Measurements from ENCODE around the gene CACNA1B.
A peak's percentile ranks its signal among the peaks of the same experiment; 100 is the strongest.

Gene CACNA1B

GRCh38 chr9:138051586-138052321 is 174.2 kb downstream of the CACNA1B start:
- no peak overlapping the region for H2AK5ac ChIP-seq (ENCODE audit: low read depth, low read length)
- H3K9me3 ChIP-seq (replicated peaks in 1 of 2; ENCODE audit: control insufficient read depth in 2 of 2, insufficient read depth in 1 of 2, low read depth in 1 of 2, low read length in 2 of 2): peaks cover 0 to 4% of the 10 kb centered on the region in 2 donors
- no CpG with 5 or more reads among the region's 15 CpGs for WGBS, 2 donors (ENCODE audit: extremely low coverage in 2 of 2, insufficient read length in 2 of 2, insufficient replicate concordance in 1 of 2)
- H3K4ac ChIP-seq (ENCODE audit: low read length): no peak overlapping the region
- no peak overlapping the region for H2BK120ac ChIP-seq (ENCODE audit: low read depth, low read length)
- H2BK15ac ChIP-seq (ENCODE audit: low read length): no peak overlapping the region
- H2AFZ ChIP-seq (ENCODE audit: low read length): peak overlapping the region; percentile 51
- no peak overlapping the region for H4K8ac ChIP-seq (ENCODE audit: low read depth, low read length)
- H3K27ac ChIP-seq (replicated peaks; ENCODE audit: low read length): no peak overlapping the region
- H3K79me1 ChIP-seq (ENCODE audit: low read depth, low read length): no peaks in the 10 kb centered on the region
- H3K18ac ChIP-seq (ENCODE audit: low read length): no peak overlapping the region
- H3K4me2 ChIP-seq (ENCODE audit: insufficient read depth, low read length, poor library complexity, severe bottlenecking): no peak overlapping the region
- no peak overlapping the region for H2BK5ac ChIP-seq (ENCODE audit: low read length)
- peaks cover 0 to 3% of the 10 kb centered on the region in 2 donors for H3K4me1 ChIP-seq (ENCODE audit: control insufficient read depth in 2 of 2, insufficient read depth in 1 of 2, low read depth in 1 of 2, low read length in 2 of 2)
- DNase-seq (ENCODE audit: low spot score): no peak
- peak overlapping the region; percentile 50 for H3K9ac ChIP-seq (ENCODE audit: low read depth, low read length, poor library complexity)
- H2BK12ac ChIP-seq (ENCODE audit: low read length): no peak overlapping the region
- peak overlapping the region; percentile 41 for H3K14ac ChIP-seq (ENCODE audit: low read length)
- H3K23ac ChIP-seq (ENCODE audit: low read depth, low read length, poor library complexity): peak overlapping the region; percentile 61
- H3K4me3 ChIP-seq (ENCODE audit: low read length in 2 of 2): no peak overlapping the region
- no peaks in the 10 kb centered on the region for H3K27me3 ChIP-seq (ENCODE audit: control insufficient read depth in 3 of 3, insufficient read depth in 3 of 3, low read depth in 1 of 3, low read length in 3 of 3)
- H3K36me3 ChIP-seq (replicated peaks in 1 of 2; ENCODE audit: control insufficient read depth in 2 of 2, insufficient read depth in 2 of 2, low read length in 2 of 2): no peaks in the 10 kb centered on the region
- no peak overlapping the region for H4K91ac ChIP-seq (ENCODE audit: low read depth, low read length, poor library complexity)

DNA sequence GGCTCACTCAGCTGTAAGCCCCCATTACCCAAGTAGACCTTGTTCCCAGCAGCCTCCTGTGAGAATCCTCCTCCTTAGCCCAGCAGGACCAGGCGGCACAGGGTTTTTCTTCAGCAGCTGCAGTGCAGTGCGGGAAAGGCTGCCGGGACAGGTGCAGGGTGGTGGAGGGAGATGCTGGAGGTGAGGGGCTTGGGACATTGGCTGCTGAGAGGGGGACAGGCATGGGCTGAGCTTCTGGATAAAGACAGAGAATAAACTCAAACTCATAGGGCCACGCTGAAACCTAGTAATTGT is 174.7 kb downstream of the CACNA1B start:
- peaks cover 0 to 3% of the 10 kb centered on the region in 2 donors for H3K4me1 ChIP-seq (ENCODE audit: control insufficient read depth in 2 of 2, insufficient read depth in 1 of 2, low read depth in 1 of 2, low read length in 2 of 2)
- H3K36me3 ChIP-seq (replicated peaks in 1 of 2; ENCODE audit: control insufficient read depth in 2 of 2, insufficient read depth in 2 of 2, low read length in 2 of 2): no peaks in the 10 kb centered on the region
- peak overlapping the region; percentile 50 for H3K9ac ChIP-seq (ENCODE audit: low read depth, low read length, poor library complexity)
- no peak overlapping the region for H2BK15ac ChIP-seq (ENCODE audit: low read length)
- no peak overlapping the region for H4K91ac ChIP-seq (ENCODE audit: low read depth, low read length, poor library complexity)
- peak overlapping the region; percentile 41 for H3K14ac ChIP-seq (ENCODE audit: low read length)
- H3K4me2 ChIP-seq (ENCODE audit: insufficient read depth, low read length, poor library complexity, severe bottlenecking): no peak overlapping the region
- H3K27ac ChIP-seq (replicated peaks; ENCODE audit: low read length): no peak overlapping the region
- no peak overlapping the region for H2AK5ac ChIP-seq (ENCODE audit: low read depth, low read length)
- no peak overlapping the region for H2BK12ac ChIP-seq (ENCODE audit: low read length)
- no peak overlapping the region for H3K4me3 ChIP-seq (ENCODE audit: low read length in 2 of 2)
- no peak overlapping the region for H2BK5ac ChIP-seq (ENCODE audit: low read length)
- no peak overlapping the region for H2AFZ ChIP-seq (ENCODE audit: low read length)
- H3K18ac ChIP-seq (ENCODE audit: low read length): no peak overlapping the region
- no peak overlapping the region for H2BK120ac ChIP-seq (ENCODE audit: low read depth, low read length)
- no peak overlapping the region for H4K8ac ChIP-seq (ENCODE audit: low read depth, low read length)
- no peak for DNase-seq (ENCODE audit: low spot score)
- no peak overlapping the region for H3K4ac ChIP-seq (ENCODE audit: low read length)
- H3K9me3 ChIP-seq (replicated peaks in 1 of 2; ENCODE audit: control insufficient read depth in 2 of 2, insufficient read depth in 1 of 2, low read depth in 1 of 2, low read length in 2 of 2): peaks cover 0 to 4% of the 10 kb centered on the region in 2 donors
- WGBS, 2 donors (ENCODE audit: extremely low coverage in 2 of 2, insufficient read length in 2 of 2, insufficient replicate concordance in 1 of 2): no CpG with 5 or more reads among the region's 4 CpGs
- no peaks in the 10 kb centered on the region for H3K27me3 ChIP-seq (ENCODE audit: control insufficient read depth in 3 of 3, insufficient read depth in 3 of 3, low read depth in 1 of 3, low read length in 3 of 3)
- no peaks in the 10 kb centered on the region for H3K79me1 ChIP-seq (ENCODE audit: low read depth, low read length)
- H3K23ac ChIP-seq (ENCODE audit: low read depth, low read length, poor library complexity): peak overlapping the region; percentile 61

- Histone ChIP-seq H2BK15ac (ENCODE audit: low read length) (no peak overlapping the region), H2BK12ac (ENCODE audit: low read length) (no peak overlapping the region), H3K4me3 (ENCODE audit: low read length in 2 of 2) (peak overlapping the region in 1 of 2 donors; percentile 18), H3K14ac (ENCODE audit: low read length) (no peak overlapping the region), H4K8ac (ENCODE audit: low read depth, low read length) (no peak overlapping the region), H3K4me1 (ENCODE audit: control insufficient read depth in 2 of 2, insufficient read depth in 1 of 2, low read depth in 1 of 2, low read length in 2 of 2) (peaks cover 0 to 3% of the 10 kb centered on the region in 2 donors), H3K18ac (ENCODE audit: low read length) (peak overlapping the region; percentile 59), H3K9ac (ENCODE audit: low read depth, low read length, poor library complexity) (no peak overlapping the region), H3K4me2 (ENCODE audit: insufficient read depth, low read length, poor library complexity, severe bottlenecking) (no peak overlapping the region), H3K4ac (ENCODE audit: low read length) (no peak overlapping the region), H3K27ac (replicated peaks; ENCODE audit: low read length) (no peak overlapping the region), H3K23ac (ENCODE audit: low read depth, low read length, poor library complexity) (no peak overlapping the region), H2BK120ac (ENCODE audit: low read depth, low read length) (no peak overlapping the region), H2BK5ac (ENCODE audit: low read length) (no peak overlapping the region), H3K79me1 (ENCODE audit: low read depth, low read length) (no peaks in the 10 kb centered on the region), H3K36me3 (replicated peaks in 1 of 2; ENCODE audit: control insufficient read depth in 2 of 2, insufficient read depth in 2 of 2, low read length in 2 of 2) (no peaks in the 10 kb centered on the region), H2AK5ac (ENCODE audit: low read depth, low read length) (peak overlapping the region; percentile 0), H4K91ac (ENCODE audit: low read depth, low read length, poor library complexity) (no peak overlapping the region), H2AFZ (ENCODE audit: low read length) (no peak overlapping the region), H3K27me3 (ENCODE audit: control insufficient read depth in 3 of 3, insufficient read depth in 3 of 3, low read depth in 1 of 3, low read length in 3 of 3) (no peaks in the 10 kb centered on the region), H3K9me3 (replicated peaks in 1 of 2; ENCODE audit: control insufficient read depth in 2 of 2, insufficient read depth in 1 of 2, low read depth in 1 of 2, low read length in 2 of 2) (peaks cover 0 to 6% of the 10 kb centered on the region in 2 donors)
- no CpG with 5 or more reads among the region's 12 CpGs for WGBS, 2 donors (ENCODE audit: extremely low coverage in 2 of 2, insufficient read length in 2 of 2, insufficient replicate concordance in 1 of 2)
- DNase-seq (ENCODE audit: low spot score): no peak
Observed at GRCh38 chr9:138052635-138053320, 175.2 kb downstream of the CACNA1B start.

- Histone ChIP-seq H2BK12ac (ENCODE audit: low read length) (no peak overlapping the region), H3K18ac (ENCODE audit: low read length) (no peak overlapping the region), H3K4ac (ENCODE audit: low read length) (no peak overlapping the region), H3K36me3 (replicated peaks in 1 of 2; ENCODE audit: control insufficient read depth in 2 of 2, insufficient read depth in 2 of 2, low read length in 2 of 2) (no peaks in the 10 kb centered on the region), H3K9me3 (replicated peaks in 1 of 2; ENCODE audit: control insufficient read depth in 2 of 2, insufficient read depth in 1 of 2, low read depth in 1 of 2, low read length in 2 of 2) (peaks cover 0 to 8% of the 10 kb centered on the region in 2 donors), H3K27ac (replicated peaks; ENCODE audit: low read length) (no peak overlapping the region), H3K27me3 (ENCODE audit: control insufficient read depth in 3 of 3, insufficient read depth in 3 of 3, low read depth in 1 of 3, low read length in 3 of 3) (no peaks in the 10 kb centered on the region), H4K8ac (ENCODE audit: low read depth, low read length) (peak overlapping the region; percentile 99), H3K9ac (ENCODE audit: low read depth, low read length, poor library complexity) (no peak overlapping the region), H2AFZ (ENCODE audit: low read length) (no peak overlapping the region), H2BK120ac (ENCODE audit: low read depth, low read length) (no peak overlapping the region), H2BK5ac (ENCODE audit: low read length) (no peak overlapping the region), H3K4me2 (ENCODE audit: insufficient read depth, low read length, poor library complexity, severe bottlenecking) (no peak overlapping the region), H3K4me3 (ENCODE audit: low read length in 2 of 2) (no peak overlapping the region), H3K4me1 (ENCODE audit: control insufficient read depth in 2 of 2, insufficient read depth in 1 of 2, low read depth in 1 of 2, low read length in 2 of 2) (peaks cover 0 to 3% of the 10 kb centered on the region in 2 donors), H3K79me1 (ENCODE audit: low read depth, low read length) (no peaks in the 10 kb centered on the region), H2AK5ac (ENCODE audit: low read depth, low read length) (peak overlapping the region; percentile 0), H2BK15ac (ENCODE audit: low read length) (no peak overlapping the region), H3K14ac (ENCODE audit: low read length) (no peak overlapping the region), H4K91ac (ENCODE audit: low read depth, low read length, poor library complexity) (no peak overlapping the region), H3K23ac (ENCODE audit: low read depth, low read length, poor library complexity) (peak overlapping the region; percentile 36)
- no CpG with 5 or more reads among the region's 7 CpGs for WGBS, 2 donors (ENCODE audit: extremely low coverage in 2 of 2, insufficient read length in 2 of 2, insufficient replicate concordance in 1 of 2)
- no peak for DNase-seq (ENCODE audit: low spot score)
Observed at GRCh38 chr9:138053321-138053868, 175.8 kb downstream of the CACNA1B start.
